ENCODE data around the gene OVCA2.

- TF ChIP-seq ZNF274 (IDR thresholded peaks at IDR 0.05; ENCODE audit: low read depth, low read length) = no peak
- TF ChIP-seq YY1 (IDR thresholded peaks at IDR 0.05; ENCODE audit: insufficient read depth, insufficient read length) = no peak
- no peak for TF ChIP-seq SUZ12 (IDR thresholded peaks at IDR 0.05; ENCODE audit: extremely low read depth, insufficient read depth, insufficient read length)
These were observed 26.8 kb downstream of the OVCA2 start for GRCh38 chr17:2068519-2069051.

Data from NT2/D1 (cell line).